Measurements from ENCODE around the gene MKKS.

The MKKS gene

GRCh38 chr20:10430000-10430466, 4.0 kb downstream of the MKKS start:
- Histone ChIP-seq H3K79me2 (ENCODE audit: insufficient read depth, low read length) (peaks cover 89% of the 10 kb centered on the region), H3K27me3 (ENCODE audit: insufficient read depth, low read length, poor library complexity) (no peaks in the 10 kb centered on the region), H3K4me2 (ENCODE audit: insufficient read depth, low read length) (no peak overlapping the region), H4K20me1 (ENCODE audit: insufficient read depth, low read length) (peaks cover 36% of the 10 kb centered on the region), H3K36me3 (ENCODE audit: insufficient read depth, low read length) (peaks cover 19% of the 10 kb centered on the region), H3K9ac (ENCODE audit: low read depth, low read length) (no peak overlapping the region), H3K4me3 (ENCODE audit: low read depth in 1 of 2, low read length in 2 of 2) (no peak overlapping the region), H3K4me1 (ENCODE audit: insufficient read depth, low read length) (peaks cover 30% of the 10 kb centered on the region), H3K9me3 (ENCODE audit: insufficient read depth, low read length, severe bottlenecking) (no peaks in the 10 kb centered on the region), H2AFZ (ENCODE audit: low read depth, low read length) (no peak overlapping the region), H3K27ac (ENCODE audit: low read length) (no peak overlapping the region)
- no peak for ATAC-seq (ENCODE audit: insufficient read depth, low read depth)
- no peak for DNase-seq
- TF ChIP-seq EZH2 (IDR thresholded peaks at IDR 0.05; ENCODE audit: borderline replicate concordance, low read depth, low read length, severe bottlenecking) (no peak), CTCF (IDR thresholded peaks at IDR 0.05; ENCODE audit: borderline replicate concordance, extremely low read depth, low read length, poor library complexity, severe bottlenecking) (no peak)

GRCh38 chr20:10429443-10429981, 4.5 kb downstream of the MKKS start:
- no peaks in the 10 kb centered on the region for H3K9me3 ChIP-seq (ENCODE audit: insufficient read depth, low read length, severe bottlenecking)
- TF ChIP-seq EZH2 (IDR thresholded peaks at IDR 0.05; ENCODE audit: borderline replicate concordance, low read depth, low read length, severe bottlenecking), result no peak
- TF ChIP-seq CTCF (IDR thresholded peaks at IDR 0.05; ENCODE audit: borderline replicate concordance, extremely low read depth, low read length, poor library complexity, severe bottlenecking), result no peak
- no peak for ATAC-seq (ENCODE audit: insufficient read depth, low read depth)

GRCh38 chr20:10428008-10428407, 6.0 kb downstream of the MKKS start:
- peaks cover 19% of the 10 kb centered on the region; the same call in 1 of the 2 replicates for H3K36me3 ChIP-seq (ENCODE audit: insufficient read depth, low read length)
- no peak overlapping the region for H3K9ac ChIP-seq (ENCODE audit: low read depth, low read length)
- H3K9me3 ChIP-seq (ENCODE audit: insufficient read depth, low read length, severe bottlenecking), result no peaks in the 10 kb centered on the region
- no peak overlapping the region for H3K27ac ChIP-seq (ENCODE audit: low read length)
- H3K4me1 ChIP-seq (ENCODE audit: insufficient read depth, low read length), result peaks cover 25% of the 10 kb centered on the region
- H2AFZ ChIP-seq (ENCODE audit: low read depth, low read length), result no peak overlapping the region
- no peaks in the 10 kb centered on the region for H3K27me3 ChIP-seq (ENCODE audit: insufficient read depth, low read length, poor library complexity)
- no peak overlapping the region for H3K4me2 ChIP-seq (ENCODE audit: insufficient read depth, low read length)
- H3K79me2 ChIP-seq (ENCODE audit: insufficient read depth, low read length), result peaks cover 96% of the 10 kb centered on the region
- DNase-seq, result no peak
- TF ChIP-seq EZH2 (IDR thresholded peaks at IDR 0.05; ENCODE audit: borderline replicate concordance, low read depth, low read length, severe bottlenecking), result no peak
- TF ChIP-seq CTCF (IDR thresholded peaks at IDR 0.05; ENCODE audit: borderline replicate concordance, extremely low read depth, low read length, poor library complexity, severe bottlenecking), result no peak
- no peak overlapping the region for H3K4me3 ChIP-seq (ENCODE audit: low read depth in 1 of 2, low read length in 2 of 2)
- ATAC-seq (ENCODE audit: insufficient read depth, low read depth), result no peak
- peaks cover 36% of the 10 kb centered on the region; the same call in 1 of the 2 replicates for H4K20me1 ChIP-seq (ENCODE audit: insufficient read depth, low read length)

More at GRCh38 chr20:10429443-10429981, 4.5 kb downstream of the MKKS start:
- Histone ChIP-seq H3K4me3 (ENCODE audit: low read depth in 1 of 2, low read length in 2 of 2) (no peak overlapping the region), H3K9ac (ENCODE audit: low read depth, low read length) (no peak overlapping the region), H3K36me3 (ENCODE audit: insufficient read depth, low read length) (peaks cover 19% of the 10 kb centered on the region), H3K79me2 (ENCODE audit: insufficient read depth, low read length) (peaks cover 92% of the 10 kb centered on the region), H3K27ac (ENCODE audit: low read length) (no peak overlapping the region), H3K27me3 (ENCODE audit: insufficient read depth, low read length, poor library complexity) (no peaks in the 10 kb centered on the region), H3K4me2 (ENCODE audit: insufficient read depth, low read length) (no peak overlapping the region), H4K20me1 (ENCODE audit: insufficient read depth, low read length) (peaks cover 36% of the 10 kb centered on the region), H2AFZ (ENCODE audit: low read depth, low read length) (no peak overlapping the region), H3K4me1 (ENCODE audit: insufficient read depth, low read length) (peaks cover 30% of the 10 kb centered on the region)
- DNase-seq, result no peak
